NCI-H2196 treated with DMSO at 0.1 percent for 48 hours (cell line): ENCODE data around the gene LAMA2.

Source experiments
- DNase-seq: peaks from one replicate; lab custom pipeline; 2025; ENCODE audit not compliant: unreplicated experiment; lab: John Stamatoyannopoulos, UW

Gene LAMA2

DNA sequence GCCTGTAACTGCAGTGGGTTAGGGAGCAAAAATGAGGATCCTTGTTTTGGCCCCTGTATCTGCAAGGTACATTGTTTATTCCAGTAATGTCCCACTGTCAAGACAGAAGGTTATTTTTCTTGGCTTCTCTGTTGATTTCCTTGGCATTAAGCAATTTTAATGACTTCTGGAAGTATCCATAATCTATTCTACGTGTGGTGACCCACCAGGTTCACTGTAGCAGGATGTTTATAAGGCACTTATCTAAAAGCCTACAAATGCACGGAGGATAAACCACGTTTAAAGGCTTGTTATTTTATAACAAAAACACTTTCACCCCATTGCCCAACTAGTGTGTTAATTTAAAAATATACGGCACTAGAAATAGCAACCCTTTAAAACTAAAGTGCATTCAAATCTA lies 294.9 kb downstream of the LAMA2 start:
- no peak for DNase-seq

DNA sequence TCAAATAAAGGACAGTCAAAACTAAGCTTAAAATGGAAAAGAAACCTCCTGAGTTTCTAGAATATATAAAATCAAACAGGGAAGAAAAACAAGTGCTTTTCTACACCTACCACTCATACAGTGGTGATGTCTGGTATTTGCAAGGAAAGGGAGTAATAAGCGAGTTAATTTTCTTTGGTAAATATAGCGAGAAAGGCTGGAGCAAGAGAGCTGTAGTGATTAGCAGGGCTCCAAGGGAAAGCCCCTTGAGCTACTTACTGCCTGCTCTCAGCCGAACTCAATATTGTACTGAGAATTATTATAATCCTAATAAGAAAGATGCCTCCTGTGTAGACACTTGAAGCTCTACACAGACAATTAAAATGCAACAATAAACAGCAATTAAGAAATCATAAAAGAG lies 296.3 kb downstream of the LAMA2 start:
- no peak for DNase-seq

DNA sequence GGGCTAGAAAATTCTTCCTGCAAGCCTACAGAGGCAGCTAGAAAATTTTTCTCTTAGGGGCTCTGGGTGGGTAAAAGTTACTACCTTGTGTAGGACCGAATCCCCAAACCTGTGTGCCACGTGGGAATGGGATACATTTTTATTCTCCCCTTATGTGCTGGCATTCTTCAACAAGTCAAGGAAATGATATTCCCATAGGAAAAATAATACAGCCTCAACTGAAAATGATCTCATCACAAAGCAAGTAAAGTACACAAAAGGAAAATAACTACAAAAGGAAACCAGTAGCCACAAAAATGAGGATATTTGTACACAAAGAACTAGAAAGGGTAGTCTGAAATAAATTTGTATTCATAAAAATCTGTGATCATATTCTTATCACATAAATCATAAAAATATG lies 298.1 kb downstream of the LAMA2 start:
- DNase-seq: no peak

DNA sequence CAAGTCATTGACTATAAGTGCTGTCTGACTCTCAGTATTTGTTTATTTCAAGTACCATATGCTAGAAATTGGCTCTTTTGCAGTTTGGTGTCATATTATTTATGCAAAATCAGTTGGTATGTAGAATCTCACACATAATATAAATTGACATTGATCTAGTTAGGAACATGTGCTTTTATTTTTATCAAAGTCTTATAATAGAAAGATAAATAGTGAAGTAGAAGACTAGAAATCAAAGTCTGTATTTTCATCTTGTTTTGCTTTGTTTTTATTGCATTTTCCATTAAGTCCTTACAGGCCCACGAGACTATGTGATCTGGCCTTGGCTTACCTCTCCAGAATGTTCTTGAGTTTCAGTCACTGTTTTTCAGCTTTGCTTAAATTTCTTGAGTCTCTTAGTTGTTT lies 300.3 kb downstream of the LAMA2 start:
- DNase-seq: no peak

DNA sequence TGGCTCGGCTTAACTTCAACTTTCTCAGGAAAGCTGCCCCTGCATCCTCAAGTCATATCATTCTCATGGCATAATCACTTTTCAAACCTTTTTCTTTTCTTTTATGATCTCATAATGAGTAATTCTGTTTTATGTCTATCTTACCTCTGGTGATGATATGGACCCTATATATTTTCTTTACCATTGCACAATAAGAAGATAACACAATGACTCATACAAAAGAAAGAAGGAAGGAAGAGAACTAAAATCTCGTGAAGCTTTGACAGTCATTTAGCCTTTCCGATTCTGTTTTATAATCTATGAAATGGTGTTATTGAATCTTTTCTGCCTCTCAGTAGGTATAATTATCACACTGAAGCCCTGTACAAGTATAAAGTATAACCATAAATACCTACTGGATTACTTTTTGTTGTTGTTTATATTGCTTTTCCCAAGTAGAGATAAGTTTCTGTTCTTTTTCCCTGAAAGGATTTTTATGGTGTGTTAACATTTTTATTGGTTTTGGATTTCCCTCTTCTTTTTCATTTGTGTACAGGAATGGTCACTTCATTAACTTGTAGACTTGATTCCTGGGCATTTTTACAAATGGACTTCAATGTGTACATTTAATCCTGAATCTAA lies 300.9 kb downstream of the LAMA2 start:
- no peak for DNase-seq

DNA sequence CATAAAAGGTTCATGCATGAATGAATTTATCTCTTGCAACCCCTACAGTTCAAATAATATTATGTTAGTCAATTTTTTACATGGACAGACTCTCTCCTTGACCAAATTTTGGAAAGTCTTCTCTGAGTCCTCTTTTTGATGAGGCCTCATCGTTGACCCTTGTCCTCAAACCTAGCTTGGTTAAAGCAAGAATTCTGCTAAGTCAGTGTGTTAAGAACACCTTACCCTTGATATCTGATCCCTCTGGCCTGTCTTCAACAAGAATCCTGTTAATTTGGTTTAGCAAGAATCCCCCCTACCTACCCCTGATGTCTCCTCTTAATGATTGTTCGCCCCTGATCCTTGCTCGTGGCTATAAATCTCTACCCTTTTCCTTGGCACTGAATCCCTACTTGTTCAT lies 301.4 kb downstream of the LAMA2 start:
- DNase-seq: no peak

DNA sequence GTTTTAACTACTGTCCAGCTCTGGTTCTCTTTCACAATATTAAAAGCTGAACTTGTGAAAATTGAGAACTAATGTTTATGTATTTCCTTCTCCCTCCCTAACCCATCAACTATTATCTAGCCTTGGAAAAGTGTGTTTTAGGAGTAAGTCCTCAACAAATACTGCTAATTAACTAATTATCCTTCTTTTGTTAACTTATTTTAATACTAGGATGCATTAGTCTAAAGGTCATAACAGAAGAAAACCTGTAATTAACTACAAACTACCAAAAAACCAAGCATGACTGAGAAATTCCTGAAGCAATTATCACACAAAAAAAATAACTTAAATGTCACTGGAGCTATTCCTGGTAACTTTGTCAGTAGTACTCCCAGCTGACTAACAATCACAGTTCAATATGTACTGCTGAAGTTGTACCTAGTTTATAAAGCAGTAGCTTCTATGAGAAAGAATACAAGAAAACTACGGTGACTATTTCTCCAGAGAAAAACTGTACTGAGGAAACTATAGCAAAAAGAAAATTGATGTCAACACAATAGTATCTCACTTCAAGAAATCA lies 301.9 kb downstream of the LAMA2 start:
- no peak for DNase-seq

DNA sequence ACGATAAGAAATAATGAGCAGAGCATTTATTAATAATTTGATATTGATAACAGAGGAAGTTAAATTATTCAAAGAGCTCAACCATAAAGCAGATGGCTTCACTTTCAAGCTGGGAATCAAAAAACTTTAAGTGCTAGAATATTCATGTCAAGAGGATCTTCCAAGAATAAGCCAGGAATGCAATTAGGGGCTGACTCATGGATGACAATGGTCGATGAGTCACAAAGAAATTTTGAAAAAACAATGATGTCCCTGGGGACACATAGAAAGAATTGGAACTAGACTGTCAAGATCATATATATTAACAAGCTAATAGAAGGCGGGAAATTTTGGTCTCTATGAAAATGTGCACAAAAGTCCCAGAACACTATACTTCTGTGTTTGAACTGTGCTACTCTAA lies 304.1 kb downstream of the LAMA2 start:
- DNase-seq: no peak

DNA sequence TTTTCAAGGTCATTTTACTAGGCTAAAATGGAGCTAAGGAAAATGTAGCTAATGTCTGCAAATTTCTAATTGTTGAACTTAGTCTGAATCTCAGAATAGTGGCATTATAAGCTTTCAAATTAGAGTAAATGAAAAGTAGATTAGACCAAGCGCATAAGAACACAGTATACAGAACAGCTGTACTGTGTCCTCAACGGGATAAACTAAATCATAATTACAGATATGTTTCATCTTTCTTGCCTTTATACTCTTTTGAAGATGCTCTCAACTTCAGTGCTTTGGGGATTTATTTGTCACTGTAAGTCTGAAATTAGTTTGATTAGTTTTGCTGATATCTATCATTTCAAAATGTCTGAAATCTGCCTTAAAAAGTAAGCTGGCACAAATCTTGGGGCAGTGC lies 305.4 kb downstream of the LAMA2 start:
- DNase-seq: no peak

DNA sequence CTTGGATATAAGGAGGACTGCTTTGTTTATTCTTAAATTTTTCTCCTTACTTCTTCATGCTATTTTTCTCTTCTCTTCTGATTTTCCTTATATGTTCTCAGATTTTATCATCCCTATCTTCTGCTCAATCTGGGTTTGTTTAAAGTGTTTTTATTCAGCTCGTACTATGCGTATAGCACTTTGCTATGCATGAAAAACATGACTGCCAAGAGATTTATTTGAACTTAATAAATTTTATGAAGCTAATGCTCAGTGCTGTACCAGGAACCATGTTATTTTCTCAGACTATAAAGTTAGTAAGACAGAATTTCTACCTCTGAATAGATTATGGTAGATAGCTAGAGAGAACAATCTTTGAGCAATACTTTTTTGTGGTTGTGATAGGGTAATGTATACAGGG lies 305.9 kb downstream of the LAMA2 start:
- DNase-seq: no peak

DNA sequence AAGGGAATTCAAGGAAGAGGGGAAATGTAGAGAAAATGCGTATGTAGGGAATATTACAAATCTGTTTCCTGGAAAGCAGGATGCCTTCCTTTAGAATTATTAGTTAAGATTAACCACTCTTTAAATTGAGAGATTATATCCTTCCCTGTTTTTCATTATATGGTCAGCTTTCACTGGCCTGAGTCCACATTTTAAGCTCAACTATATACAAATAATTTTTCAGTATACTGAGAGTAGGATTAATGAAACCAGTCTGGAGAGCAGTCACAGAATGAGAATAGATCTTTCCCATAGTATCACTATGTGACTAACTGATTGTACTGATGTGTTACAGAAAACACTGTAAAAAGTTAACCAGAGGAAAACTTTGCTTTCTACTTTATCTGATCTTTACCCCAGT lies 306.3 kb downstream of the LAMA2 start:
- no peak for DNase-seq

DNA sequence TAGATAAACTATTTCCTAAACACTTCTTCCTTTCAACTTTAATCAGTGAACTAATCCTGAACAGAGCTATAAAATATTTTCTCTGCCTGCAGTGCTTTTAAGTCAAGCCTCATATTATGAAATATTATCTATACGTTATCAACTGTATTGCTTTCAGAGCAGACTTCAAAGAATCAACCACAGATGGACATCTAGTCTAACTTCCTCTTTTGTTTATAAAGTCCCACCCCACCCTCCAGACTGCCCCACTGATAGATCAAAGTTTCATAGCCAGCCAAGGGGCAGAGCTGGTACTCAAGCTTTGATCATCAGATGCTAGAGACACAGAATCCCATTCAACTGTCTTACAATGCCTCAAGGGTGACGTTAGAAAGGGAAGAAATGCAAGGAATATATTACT lies 308.3 kb downstream of the LAMA2 start:
- no peak for DNase-seq

DNA sequence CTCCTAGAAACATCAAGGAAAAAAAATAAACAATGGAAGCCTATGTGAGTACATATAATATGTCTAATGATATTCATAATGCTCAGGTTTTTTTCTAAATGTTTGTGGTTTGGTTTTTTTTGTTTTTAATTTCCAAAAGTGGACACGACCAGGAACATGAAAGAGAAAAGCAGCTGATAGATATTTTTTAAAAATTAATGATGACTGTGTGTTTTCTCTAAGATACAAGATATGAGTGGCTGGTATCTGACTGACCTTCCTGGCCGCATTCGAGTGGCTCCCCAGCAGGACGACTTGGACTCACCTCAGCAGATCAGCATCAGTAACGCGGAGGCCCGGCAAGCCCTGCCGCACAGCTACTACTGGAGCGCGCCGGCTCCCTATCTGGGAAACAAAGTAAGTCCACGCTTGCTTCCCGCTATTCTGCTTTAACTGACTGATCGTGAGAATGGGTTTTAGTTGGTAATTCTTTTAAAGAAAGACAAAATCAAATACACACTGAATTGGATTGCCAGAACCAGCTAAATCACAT lies 309.6 kb downstream of the LAMA2 start:
- DNase-seq: no peak

DNA sequence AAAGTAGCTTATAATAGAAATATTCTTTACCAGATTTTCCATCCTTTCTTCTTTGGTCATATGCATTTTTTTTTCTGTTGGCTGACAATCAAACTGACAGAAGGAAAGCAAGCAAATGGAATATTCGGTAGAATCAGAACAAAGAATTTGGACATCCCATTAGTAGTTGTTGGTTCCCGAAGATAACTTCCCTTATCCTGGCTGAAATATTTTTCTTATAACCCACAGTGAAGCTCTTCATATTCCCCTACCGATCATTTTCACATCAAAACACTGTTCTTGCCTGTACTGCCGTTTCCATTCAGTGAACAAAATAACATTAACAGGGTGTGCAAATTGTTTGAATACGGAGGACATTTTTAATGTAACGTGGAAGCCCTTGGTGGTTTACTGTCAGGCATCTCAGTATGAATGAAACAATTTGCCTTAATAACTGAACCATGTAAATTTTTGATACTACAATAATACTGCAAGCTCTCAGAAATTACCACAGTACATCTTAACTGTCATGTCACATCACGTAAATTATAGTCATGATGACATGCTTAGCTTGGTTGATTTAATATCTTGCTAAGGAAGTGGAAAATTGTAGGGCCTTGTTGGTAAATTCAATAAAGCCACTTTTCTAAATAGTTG lies 311.5 kb downstream of the LAMA2 start:
- no peak for DNase-seq

DNA sequence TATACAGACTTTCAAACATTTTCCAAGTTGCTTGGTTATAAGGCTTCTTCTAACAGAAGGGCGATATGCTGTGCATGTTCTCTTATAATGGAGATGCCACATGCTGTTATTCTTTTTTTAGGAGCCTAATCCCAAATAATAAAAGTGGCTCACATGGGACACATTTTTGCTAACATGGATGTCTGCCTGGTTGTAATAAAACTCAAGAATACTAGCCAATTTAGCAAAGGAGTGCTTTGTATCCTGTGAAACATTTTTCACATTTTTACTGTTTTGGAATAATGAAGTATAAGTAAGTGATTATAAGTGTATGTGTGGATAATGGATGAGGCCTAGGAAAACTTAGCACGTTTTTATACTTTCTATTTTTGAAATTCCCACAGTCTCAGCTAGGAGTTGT lies 312.2 kb downstream of the LAMA2 start:
- no peak for DNase-seq

DNA sequence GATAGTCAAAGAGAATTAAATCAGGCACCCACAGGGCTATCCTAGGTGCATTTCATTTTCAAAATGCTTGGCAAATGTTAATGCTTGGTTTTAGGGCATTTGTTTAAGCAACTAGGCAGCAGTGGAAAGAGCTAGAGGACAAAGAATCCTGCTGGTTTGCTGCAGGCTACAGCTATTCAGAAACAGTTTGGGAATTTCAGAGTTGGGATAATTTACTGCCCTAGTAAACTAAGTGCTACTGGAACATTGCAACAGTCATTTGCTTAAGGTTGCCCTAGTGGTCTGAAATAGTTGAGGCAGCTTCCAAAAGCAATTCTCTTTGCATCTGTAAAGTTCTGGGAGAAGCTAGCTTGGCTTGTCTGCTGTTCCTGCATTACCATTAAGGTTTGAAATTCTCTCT lies 312.7 kb downstream of the LAMA2 start:
- DNase-seq: no peak

DNA sequence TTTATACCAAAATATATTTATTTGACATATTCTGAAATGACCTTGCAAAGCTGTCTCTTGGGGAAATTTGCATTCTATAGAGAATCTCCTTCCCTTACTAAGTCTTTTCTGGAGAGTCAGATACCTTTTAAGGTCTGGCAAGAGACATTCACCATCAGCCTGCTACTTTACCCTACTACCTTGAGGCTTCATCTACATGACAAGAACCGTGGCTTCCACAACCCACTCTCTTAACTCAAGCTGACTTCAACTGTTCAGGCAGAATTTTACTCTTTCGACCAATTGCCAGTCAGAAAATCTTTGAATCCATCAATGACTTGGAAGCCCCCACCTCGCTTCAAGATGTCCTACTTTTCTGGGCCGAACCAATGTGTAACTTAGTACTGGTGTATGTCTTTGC lies 314.2 kb downstream of the LAMA2 start:
- no peak for DNase-seq

DNA sequence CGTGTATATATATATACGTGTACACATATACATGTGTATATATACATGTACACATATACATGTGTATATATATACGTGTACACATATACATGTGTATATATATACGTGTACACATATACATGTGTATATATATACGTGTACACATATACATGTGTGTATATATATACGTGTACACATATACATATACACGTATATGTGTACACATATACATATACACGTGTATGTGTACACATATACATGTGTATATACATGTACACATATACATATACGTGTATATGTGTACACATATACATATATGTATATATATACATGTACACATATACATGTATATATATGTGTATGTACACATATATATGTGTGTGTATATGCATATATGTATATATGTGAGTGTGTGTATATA lies 317.2 kb downstream of the LAMA2 start:
- no peak for DNase-seq

DNA sequence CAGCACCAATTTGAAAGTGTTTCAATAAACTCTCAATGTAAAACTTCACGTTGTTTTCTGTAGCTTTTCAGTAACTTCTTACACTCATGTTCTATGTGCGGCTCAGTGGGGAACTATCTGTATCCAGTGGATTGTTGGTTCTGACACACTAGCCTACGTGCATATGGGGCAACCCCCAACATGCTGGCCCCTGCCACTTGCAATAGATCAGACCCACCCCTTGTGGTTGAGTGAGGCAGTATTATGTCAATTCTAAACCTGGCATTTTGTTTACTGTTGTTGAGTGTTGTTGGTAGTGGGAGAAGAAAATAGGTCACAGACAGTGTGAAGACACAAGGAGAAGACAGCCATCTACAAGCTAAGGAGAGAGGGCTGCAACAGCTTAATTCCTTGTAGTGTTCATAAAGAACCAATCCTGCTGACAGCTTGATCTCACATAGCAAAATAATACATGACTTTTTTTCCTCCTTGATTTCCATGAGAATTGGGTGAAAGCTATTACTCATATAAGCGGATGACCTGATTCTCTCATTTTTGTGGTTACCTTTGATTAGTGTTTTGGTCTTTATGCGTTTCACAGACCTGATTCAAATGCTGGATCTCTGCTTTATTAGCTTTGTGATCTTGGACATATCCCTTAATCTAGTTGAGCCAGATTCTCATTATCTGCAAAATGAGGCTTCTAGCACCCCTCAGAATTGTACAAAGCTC lies 320.4 kb downstream of the LAMA2 start:
- no peak for DNase-seq

DNA sequence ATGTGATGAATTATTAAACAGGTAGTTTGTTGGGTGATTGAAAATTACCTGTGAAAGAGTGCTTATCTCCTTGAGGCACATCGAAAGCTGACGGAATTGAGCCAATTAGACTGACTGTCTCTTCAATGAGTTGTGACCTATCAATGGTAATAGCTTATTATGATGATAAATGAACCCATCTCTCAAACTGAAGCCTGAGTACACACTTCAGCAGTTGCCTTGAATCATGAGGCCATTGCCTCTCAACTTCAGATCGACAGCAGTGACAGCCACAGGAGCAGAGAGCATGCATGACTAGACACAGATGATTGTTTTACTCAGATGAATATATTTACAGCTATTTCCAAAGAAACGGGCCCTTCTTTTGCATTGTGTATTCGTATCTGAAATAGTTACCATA lies 323.9 kb downstream of the LAMA2 start:
- DNase-seq: no peak

DNA sequence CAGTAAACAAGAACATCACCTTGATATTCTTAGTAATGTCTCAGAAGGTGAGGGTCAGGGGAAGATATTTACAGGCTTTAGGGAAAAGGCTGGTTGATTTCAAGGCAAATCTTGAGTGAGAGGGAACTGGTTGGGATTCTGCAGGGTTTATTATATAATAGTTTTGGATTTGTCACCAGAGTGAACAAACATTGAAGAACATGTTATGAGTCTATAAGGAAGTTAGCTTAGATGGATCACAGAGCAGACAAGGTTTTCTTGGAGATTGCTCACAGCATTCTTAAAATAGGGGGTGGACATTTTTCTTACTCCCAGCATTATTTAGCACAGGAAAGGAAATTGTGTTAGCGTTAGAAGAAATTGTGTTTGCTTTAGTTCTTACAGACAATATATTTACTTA lies 324.9 kb downstream of the LAMA2 start:
- no peak for DNase-seq

DNA sequence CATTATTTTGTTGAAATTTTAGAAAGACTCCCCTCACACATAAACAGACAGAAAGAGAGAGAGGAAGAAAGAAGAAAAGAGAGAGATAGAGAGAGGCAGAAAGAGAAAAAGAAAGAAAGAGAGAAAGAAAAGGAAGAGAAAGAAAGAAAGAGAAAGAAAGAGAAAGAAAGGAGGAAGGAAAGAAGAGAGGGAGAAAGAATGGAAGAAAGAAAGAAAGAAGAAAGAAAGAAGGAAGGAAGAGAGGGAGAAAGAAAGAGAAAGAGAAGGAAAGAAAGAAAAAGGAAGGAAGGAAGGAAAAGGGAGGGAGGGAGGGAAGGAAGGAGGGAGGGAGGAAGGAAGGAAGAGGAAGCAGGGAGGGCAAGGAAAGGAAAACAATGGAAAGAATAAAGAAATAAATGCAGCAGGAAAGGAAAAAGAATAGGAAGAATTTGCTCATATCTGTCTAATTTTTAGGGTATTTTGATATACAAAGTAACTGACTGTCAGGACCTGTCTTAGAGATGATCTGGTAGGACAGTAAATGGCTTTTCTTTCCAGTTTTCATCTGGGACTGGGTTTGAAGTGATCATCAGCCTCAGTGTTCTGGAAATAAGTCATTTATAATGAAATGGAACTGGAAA lies 325.6 kb downstream of the LAMA2 start:
- DNase-seq: no peak
